ENCODE measurements around the gene ERMARD. TPM values are rescaled to one million over a fixed set of nuclear protein-coding genes. Genes with fewer than 3 reads are reported as not detected.

ERMARD gene
- total RNA-seq, 4 donors from 2014 or later: 14.6 to 49.1 (median 20.4) TPM

DNA sequence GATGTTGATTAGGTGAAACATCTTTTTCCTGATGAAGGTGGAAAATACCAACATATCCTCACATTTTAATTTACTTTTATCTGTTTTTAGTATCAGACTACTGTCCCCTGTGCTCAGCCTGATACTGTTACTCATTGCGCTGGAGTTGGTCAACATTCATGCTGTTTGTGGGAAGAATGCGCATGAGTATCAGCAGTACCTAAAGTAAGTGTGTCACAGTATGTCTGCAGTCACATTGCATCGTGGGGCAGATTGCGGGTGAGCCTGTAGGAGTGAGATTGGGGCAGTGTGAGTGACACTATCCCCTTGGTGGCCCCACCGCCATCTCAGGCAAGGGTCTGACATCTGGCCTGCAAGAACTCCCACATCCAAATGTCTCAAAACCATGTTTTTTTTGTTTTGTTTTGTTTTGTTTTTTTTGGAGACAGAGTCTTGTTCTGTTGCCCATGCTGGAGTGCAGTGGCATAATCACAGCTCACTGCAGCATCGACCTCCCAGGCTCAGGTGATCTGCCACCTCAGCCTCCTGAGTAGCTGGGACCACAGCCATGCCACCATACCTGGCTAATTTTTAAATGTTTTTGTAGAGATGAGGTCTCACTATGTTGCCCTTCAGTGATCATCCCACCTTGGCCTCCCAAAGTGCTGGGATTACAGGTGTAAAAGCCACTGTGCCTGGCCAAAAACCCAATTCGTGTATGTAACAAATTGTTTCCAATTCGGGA, 27.8 kb downstream of the ERMARD start:
- H3K36me3 ChIP-seq: peaks cover 76% of the 10 kb centered on the region
- no peaks in the 10 kb centered on the region for H3K27me3 ChIP-seq
- TF ChIP-seq POLR2AphosphoS5 (IDR thresholded peaks at IDR 0.05) (no peak), POLR2A (IDR thresholded peaks at IDR 0.05) (no peak), EP300 (IDR thresholded peaks at IDR 0.05) (no peak)
- TF ChIP-seq, protein P1, sequence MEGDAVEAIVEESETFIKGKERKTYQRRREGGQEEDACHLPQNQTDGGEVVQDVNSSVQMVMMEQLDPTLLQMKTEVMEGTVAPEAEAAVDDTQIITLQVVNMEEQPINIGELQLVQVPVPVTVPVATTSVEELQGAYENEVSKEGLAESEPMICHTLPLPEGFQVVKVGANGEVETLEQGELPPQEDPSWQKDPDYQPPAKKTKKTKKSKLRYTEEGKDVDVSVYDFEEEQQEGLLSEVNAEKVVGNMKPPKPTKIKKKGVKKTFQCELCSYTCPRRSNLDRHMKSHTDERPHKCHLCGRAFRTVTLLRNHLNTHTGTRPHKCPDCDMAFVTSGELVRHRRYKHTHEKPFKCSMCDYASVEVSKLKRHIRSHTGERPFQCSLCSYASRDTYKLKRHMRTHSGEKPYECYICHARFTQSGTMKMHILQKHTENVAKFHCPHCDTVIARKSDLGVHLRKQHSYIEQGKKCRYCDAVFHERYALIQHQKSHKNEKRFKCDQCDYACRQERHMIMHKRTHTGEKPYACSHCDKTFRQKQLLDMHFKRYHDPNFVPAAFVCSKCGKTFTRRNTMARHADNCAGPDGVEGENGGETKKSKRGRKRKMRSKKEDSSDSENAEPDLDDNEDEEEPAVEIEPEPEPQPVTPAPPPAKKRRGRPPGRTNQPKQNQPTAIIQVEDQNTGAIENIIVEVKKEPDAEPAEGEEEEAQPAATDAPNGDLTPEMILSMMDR (IDR thresholded peaks at IDR 0.05): no peak
- WGBS: 85% methylated on average over 8 of the region's 8 CpGs
- peak in 1 of 2 donors; percentile 34 for DNase-seq (ENCODE audit: low spot score in 2 of 2)
- H3K4me1 ChIP-seq: no peaks in the 10 kb centered on the region
- H3K27ac ChIP-seq: no peak overlapping the region
- no peak overlapping the region for H3K4me3 ChIP-seq
- no peaks in the 10 kb centered on the region for H3K9me3 ChIP-seq

DNA sequence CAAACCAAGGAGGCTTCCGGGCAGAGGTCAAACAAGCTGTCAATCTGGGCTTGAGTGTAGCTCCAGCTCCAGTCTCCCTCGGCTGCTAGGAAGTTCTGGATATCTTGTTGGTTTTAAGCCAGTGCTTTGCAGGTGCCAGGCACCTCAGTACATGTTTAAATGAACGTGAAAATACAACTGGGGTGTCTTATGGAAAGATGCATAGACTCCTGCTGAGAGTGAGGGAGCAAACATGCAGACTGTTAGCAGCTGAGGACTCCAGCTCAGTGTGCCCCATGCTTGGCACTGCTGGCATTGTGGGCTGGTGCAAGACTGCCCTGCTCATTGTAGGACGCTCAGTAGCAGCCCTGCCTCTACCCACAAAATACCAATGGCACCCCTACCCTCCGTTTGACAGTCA, 28.5 kb downstream of the ERMARD start:
- H3K36me3 ChIP-seq: peaks cover 73% of the 10 kb centered on the region
- no peak for DNase-seq (ENCODE audit: low spot score in 2 of 2)
- H3K4me3 ChIP-seq: no peak overlapping the region
- WGBS: 79% methylated on average over 5 of the region's 5 CpGs
- no peaks in the 10 kb centered on the region for H3K9me3 ChIP-seq
- no peak overlapping the region for H3K27ac ChIP-seq
- no peaks in the 10 kb centered on the region for H3K4me1 ChIP-seq
- no peaks in the 10 kb centered on the region for H3K27me3 ChIP-seq
- no peak for TF ChIP-seq POLR2AphosphoS5 (IDR thresholded peaks at IDR 0.05)
- TF ChIP-seq POLR2A (IDR thresholded peaks at IDR 0.05): no peak
- TF ChIP-seq EP300 (IDR thresholded peaks at IDR 0.05): no peak
- TF ChIP-seq, protein P1 (IDR thresholded peaks at IDR 0.05): no peak

DNA sequence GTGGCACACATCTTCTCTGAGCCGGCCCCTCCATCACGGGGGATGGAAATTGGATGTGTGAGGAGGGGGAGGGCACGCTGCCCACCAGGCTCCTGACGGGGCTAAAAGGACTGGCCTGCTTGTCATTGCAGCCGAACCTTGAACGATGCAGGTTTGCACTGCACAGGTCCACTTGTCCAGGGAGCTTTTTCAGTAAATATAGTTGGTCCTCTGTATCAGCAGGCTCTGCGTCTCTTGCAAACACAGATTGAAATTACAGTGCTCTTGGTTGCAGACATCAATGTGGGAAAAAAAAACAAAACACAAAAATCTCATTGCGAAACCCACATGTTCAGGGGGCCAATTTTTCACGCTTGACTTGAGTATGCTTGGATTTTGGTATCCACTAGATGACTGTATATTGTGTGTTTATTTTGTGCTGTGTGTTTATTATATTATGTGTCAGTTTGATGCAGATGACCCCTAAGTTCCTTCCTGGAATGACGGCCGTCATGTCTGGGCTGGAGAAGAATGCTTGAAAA, 29.2 kb downstream of the ERMARD start:
- WGBS: 90% methylated on average over 11 of the region's 11 CpGs
- Histone ChIP-seq H3K27me3 (no peaks in the 10 kb centered on the region), H3K27ac (no peak overlapping the region), H3K9me3 (no peaks in the 10 kb centered on the region), H3K4me1 (no peaks in the 10 kb centered on the region), H3K4me3 (no peak overlapping the region), H3K36me3 (peaks cover 67% of the 10 kb centered on the region)
- peak in 1 of 2 donors; percentile 21 for DNase-seq (ENCODE audit: low spot score in 2 of 2)
- TF ChIP-seq, protein P1 (IDR thresholded peaks at IDR 0.05): no peak

DNA sequence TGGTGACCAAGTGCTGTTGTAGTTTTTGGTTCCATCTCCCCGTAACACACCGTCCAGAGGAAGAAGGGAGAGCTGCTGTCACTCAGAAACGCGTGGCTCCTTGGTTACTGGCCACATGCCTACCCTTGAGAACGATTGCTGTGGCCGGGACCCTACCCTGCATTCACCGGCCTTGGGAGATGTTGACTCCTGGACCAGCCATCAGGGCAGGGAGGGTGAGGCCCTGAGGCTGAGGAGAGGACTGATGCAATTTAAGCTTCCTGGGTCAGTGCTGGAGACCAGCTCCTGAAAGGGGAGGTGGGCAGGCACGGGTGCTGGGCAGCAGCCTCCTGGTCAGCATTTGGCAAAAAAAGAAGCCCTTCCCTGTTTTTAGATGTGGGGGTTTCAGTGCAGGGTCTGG, 31.5 kb downstream of the ERMARD start:
- Histone ChIP-seq H3K27ac (no peak overlapping the region), H3K36me3 (peaks cover 44% of the 10 kb centered on the region), H3K4me3 (no peak overlapping the region), H3K9me3 (no peaks in the 10 kb centered on the region), H3K27me3 (no peaks in the 10 kb centered on the region), H3K4me1 (no peaks in the 10 kb centered on the region)
- 95% methylated on average over 8 of the region's 8 CpGs for WGBS
- TF ChIP-seq, protein P1 (IDR thresholded peaks at IDR 0.05): no peak
- no peak for TF ChIP-seq POLR2A (IDR thresholded peaks at IDR 0.05)
- no peak for TF ChIP-seq POLR2AphosphoS5 (IDR thresholded peaks at IDR 0.05)
- TF ChIP-seq EP300 (IDR thresholded peaks at IDR 0.05): no peak
- DNase-seq (ENCODE audit: low spot score in 2 of 2): peak in 1 of 2 donors; percentile 61

DNA sequence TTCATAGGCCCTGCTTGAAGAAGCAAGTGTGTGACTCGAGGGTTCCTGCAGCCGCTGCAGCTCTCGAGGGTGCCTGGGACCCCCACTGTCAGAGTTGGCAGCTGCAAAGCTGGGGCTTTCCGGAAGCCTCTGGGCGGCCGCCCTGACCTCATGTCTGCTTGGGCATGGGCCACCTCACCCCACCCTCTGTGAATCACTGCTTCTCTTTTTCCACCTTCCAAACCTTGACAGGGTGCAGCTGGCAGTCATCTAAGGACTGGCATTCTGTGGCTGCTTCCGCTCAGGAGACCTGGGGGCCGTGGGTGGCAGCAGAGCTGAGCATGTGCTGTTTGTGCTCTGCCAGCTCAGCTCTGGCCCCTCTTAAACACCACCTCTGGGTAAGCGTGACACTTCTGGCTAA, 32.0 kb downstream of the ERMARD start:
- TF ChIP-seq POLR2AphosphoS5 (IDR thresholded peaks at IDR 0.05) (no peak), EP300 (IDR thresholded peaks at IDR 0.05) (no peak), POLR2A (IDR thresholded peaks at IDR 0.05) (no peak)
- TF ChIP-seq, protein P1 (IDR thresholded peaks at IDR 0.05): no peak
- Histone ChIP-seq H3K27ac (no peak overlapping the region), H3K27me3 (no peaks in the 10 kb centered on the region), H3K4me1 (no peaks in the 10 kb centered on the region), H3K4me3 (no peak overlapping the region), H3K36me3 (peaks cover 43% of the 10 kb centered on the region), H3K9me3 (no peaks in the 10 kb centered on the region)
- peak in 1 of 2 donors; percentile 56 for DNase-seq (ENCODE audit: low spot score in 2 of 2)
- WGBS: 48% methylated on average over 7 of the region's 9 CpGs
